ENCODE results near the gene FKBP2.

The FKBP2 gene

GRCh38 chr11:64240435-64241240 lies at the start of gene FKBP2:
TSS of gene FKBP2 (plus strand) at chr11:64241095. CDS start at chr11:64242388, 1,293 bp downstream.
- DNase-seq: peak; percentile 99
- peak; percentile 66 for ATAC-seq

DNA sequence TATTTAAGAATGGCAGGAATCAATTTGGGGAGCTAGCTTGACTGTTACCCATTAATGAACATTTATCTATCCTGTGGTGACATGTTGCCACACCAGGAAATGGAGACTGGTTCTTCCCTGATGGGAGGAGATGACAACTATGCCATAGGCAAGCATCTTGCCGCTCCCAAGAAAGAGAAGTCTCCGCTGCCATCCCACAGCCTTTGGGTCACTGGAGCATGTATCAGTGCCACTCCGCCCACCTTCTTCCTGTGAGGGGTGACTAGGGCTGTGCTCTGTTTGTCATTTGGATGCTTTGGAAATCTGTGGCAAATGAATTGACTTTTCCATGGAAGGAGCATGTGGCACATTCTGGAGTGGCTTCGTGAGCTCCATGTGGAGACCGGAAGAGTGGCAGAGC lies 48.5 kb upstream of the FKBP2 start:
- no peak for DNase-seq
- no peak for ATAC-seq

- DNase-seq (no peak), ATAC-seq (no peak)
Measured at GRCh38 chr11:64196626-64197025, 44.3 kb upstream of the FKBP2 start.

GRCh38 chr11:64198511-64198910 lies 42.4 kb upstream of the FKBP2 start:
- ATAC-seq (no peak), DNase-seq (no peak)

GRCh38 chr11:64201543-64201942 lies 39.4 kb upstream of the FKBP2 start:
- no peak for ATAC-seq

GRCh38 chr11:64202992-64203391 lies 37.9 kb upstream of the FKBP2 start:
- no peak for DNase-seq
- ATAC-seq: no peak

More at GRCh38 chr11:64201543-64201942, 39.4 kb upstream of the FKBP2 start:
- DNase-seq: no peak

GRCh38 chr11:64203421-64204079 lies 37.3 kb upstream of the FKBP2 start:
- ATAC-seq: no peak
- DNase-seq: no peak

DNA sequence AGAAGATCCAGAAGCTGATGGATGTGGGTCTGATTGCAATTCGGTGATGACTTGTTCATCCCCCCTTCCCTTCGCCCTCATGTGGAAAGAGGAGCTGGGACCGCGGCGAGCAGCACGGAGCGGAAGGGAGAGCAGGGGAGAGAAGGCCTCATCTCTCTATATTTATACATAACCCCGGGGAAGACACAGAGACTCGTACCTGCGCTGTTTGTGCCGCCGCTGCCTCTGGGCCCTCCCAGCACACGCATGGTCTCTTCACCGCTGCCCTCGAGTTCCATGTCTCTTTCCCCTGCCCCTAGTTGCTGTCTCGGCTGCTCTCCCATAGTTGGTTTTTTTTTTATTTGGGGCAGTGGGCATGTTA lies 36.8 kb upstream of the FKBP2 start:
- ATAC-seq: no peak
- no peak for DNase-seq

- DNase-seq (peak; percentile 77), ATAC-seq (no peak)
Measured at GRCh38 chr11:64204464-64204989, 36.4 kb upstream of the FKBP2 start.

- peak; percentile 85 for DNase-seq
- peak; percentile 65 for ATAC-seq
Measured at GRCh38 chr11:64206457-64207255, 34.2 kb upstream of the FKBP2 start, which contains the start of gene FERMT3. TSS of gene FERMT3 (plus strand) at chr11:64206721. CDS start at chr11:64207365, 644 bp downstream.

GRCh38 chr11:64207256-64208085 lies 33.4 kb upstream of the FKBP2 start:
- peak; percentile 84 for ATAC-seq
- DNase-seq: peak; percentile 89

GRCh38 chr11:64208086-64208795 lies 32.7 kb upstream of the FKBP2 start:
- no peak for ATAC-seq

DNA sequence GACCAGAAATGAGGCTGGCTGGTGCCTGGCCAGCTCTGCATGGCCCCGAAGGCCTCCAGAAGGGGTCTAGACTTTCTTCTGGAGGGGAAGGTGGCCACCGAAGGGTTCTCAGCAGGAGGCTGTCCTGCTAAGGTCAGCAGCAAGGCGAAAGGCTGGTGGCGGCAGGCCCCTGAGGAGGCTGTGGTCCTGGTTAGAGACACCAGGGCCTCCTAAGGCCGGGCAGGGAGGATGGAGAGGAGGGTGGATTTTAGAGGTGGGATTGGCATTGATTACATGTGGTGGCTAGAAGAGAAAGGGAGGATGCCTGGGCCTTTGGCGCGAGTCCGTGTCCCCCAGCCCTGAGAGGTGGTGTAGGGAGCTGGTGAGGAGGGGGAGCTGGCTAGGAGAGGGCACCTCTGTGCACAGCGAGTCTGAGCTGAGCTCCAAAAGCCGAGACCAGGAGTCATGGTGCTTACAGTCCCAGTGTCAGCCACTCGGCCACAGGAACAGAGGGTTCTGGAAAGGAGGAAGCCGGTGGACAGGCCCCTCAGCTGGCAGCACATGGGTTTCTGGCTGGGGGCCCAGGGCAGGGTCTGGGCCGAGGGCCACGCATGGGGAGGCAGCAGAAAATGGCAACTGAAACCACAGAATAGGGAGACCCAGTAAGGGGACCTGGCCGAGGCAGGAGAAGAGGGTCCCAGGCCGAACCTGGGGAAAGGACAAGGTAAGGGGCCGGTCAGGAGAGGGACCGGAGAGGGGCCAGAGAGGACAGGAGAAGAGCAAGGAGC lies 31.9 kb upstream of the FKBP2 start:
- DNase-seq (no peak), ATAC-seq (no peak)

More at GRCh38 chr11:64208086-64208795, 32.7 kb upstream of the FKBP2 start:
- DNase-seq: no peak

- no peak for ATAC-seq
- no peak for DNase-seq
Measured at GRCh38 chr11:64209563-64209843, 31.4 kb upstream of the FKBP2 start.

- no peak for DNase-seq
- ATAC-seq: no peak
Measured at GRCh38 chr11:64210301-64211020, 30.4 kb upstream of the FKBP2 start.

DNA sequence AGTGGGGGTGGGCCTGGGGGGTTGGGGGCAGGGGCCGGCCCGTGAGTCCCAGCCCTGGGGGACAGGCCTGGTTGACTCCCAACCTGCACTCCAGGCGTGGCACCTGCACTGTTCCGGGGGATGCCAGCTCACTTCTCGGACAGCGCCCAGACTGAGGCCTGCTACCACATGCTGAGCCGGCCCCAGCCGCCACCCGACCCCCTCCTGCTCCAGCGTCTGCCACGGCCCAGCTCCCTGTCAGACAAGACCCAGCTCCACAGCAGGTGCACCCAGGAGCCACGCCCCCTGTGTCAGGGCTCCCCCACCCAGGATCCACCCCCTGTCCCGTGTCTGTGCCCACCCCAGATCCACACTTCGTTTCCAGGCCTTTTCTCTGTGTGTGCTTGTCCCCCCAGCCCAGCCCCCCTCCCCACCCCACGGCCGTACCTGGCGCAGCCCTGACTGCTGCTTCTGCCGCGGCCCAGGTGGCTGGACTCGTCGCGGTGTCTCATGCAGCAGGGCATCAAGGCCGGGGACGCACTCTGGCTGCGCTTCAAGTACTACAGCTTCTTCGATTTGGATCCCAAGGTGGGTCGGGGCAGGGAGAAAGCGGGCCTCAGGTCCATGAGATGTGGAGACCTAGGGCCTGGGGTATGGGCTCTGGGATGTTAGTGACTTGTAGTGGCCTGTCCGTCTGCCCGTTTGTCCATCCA lies 29.6 kb upstream of the FKBP2 start:
- DNase-seq: no peak
- ATAC-seq: no peak

GRCh38 chr11:64216879-64217278 lies 24.0 kb upstream of the FKBP2 start:
- no peak for ATAC-seq
- DNase-seq: no peak

DNA sequence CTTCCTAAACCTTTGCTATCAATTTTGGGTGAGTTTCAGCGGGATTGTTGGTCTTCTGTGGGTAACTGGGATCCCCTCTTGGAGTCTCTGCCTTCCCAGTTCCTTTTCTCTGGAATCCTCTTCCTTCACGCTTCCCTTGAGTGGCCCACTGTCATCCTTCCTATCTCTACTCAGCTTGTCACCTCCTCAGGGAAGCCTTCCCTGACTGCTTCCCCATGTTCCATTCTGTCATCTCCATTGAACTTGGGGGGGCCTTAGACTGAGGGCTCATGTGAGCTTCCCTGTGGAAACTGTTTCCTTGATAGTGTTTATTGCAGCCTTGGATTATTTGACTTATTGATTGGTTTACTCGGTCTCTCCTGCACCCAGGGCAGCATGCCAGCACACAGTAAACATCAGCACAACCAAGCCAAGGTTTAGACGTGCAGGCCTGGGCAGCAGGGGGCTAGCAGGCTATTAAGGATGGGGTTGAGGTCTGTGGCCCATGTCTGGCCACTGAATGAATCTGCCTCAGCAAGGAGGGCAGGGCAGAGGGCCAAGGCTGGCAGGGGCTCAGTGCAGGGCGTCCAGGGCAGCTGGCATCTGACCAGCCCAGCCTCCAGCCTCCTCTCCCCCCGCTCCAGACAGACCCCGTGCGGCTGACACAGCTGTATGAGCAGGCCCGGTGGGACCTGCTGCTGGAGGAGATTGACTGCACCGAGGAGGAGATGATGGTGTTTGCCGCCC lies 22.1 kb upstream of the FKBP2 start:
- ATAC-seq: no peak
- DNase-seq: no peak

Measured in stimulated activated naive CD8-positive, alpha-beta T cell treated with anti-CD3 and anti-CD28 coated beads, Interleukin-15, Interleukin-2, amounts not matched to agents 100 U/mL and 50 U/mL, for 24 hours (primary cell).